BE2C (cell line): ENCODE results near the gene PRR20G.

Experiments
- DNase-seq: peaks from one replicate; pipeline ENCODE4 v3.0.0-alpha.2; 2020
- H3K27me3 ChIP-seq: fragments of 250-450 bp; sonication (Bioruptor Pico); 2 replicates; pipeline ENCODE4 v1.5.1; 2020; ENCODE audit warnings: mild to moderate bottlenecking
- H3K36me3 ChIP-seq: fragments of 250-450 bp; sonication (Bioruptor Pico); 2 replicates; pipeline ENCODE4 v1.5.1; 2020; ENCODE audit warnings: mild to moderate bottlenecking
- H3K4me1 ChIP-seq: fragments of 250-450 bp; sonication (Bioruptor Pico); 2 replicates; pipeline ENCODE4 v1.5.1; 2020
- H3K4me3 ChIP-seq: 2 replicates; pipeline ENCODE4 v1.5.1; 2011; ENCODE audit warnings: low read depth, low read length
- H3K9me3 ChIP-seq: fragments of 250-450 bp; sonication (Bioruptor Pico); 2 replicates; pipeline ENCODE4 v1.5.1; 2020
- CTCF ChIP-seq: IDR thresholded peaks from 2 replicates; pipeline ENCODE4 v1.5.1; 2012; ENCODE audit warnings: mild to moderate bottlenecking, low read depth, low read length

The PRR20G gene

GRCh38 chr3:127259882-127260281 lies 28.0 kb downstream of the PRR20G start:
- no peaks in the 10 kb centered on the region for H3K27me3 ChIP-seq

DNA sequence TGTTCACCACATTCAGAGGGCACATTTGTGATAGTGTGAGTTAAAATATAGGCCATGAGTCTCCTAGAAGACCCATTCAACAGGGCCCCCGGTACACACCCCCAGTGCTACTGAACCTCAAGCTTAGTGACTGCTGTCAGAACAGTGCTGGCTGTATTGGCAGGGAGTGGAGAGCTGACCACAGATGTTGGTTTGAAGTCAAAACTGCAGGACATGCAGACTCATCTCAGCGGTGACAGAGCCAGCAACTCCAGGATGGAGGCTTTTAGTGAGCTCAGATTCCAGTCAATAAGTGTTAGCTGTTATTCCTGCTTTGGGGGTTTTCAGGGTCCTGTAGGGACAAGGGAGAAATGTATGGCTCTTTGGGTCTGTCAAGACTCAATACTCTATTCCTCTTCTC lies 29.1 kb downstream of the PRR20G start:
- no peaks in the 10 kb centered on the region for H3K9me3 ChIP-seq
- H3K4me1 ChIP-seq = no peaks in the 10 kb centered on the region
- TF ChIP-seq CTCF = no peak
- H3K27me3 ChIP-seq = no peaks in the 10 kb centered on the region
- no peak overlapping the region for H3K4me3 ChIP-seq
- no peaks in the 10 kb centered on the region for H3K36me3 ChIP-seq
- no peak for DNase-seq

More at GRCh38 chr3:127259882-127260281, 28.0 kb downstream of the PRR20G start:
- DNase-seq = no peak
- no peaks in the 10 kb centered on the region for H3K9me3 ChIP-seq
- H3K4me1 ChIP-seq = no peaks in the 10 kb centered on the region
- TF ChIP-seq CTCF = no peak
- H3K36me3 ChIP-seq = no peaks in the 10 kb centered on the region
- H3K4me3 ChIP-seq = no peak overlapping the region

DNA sequence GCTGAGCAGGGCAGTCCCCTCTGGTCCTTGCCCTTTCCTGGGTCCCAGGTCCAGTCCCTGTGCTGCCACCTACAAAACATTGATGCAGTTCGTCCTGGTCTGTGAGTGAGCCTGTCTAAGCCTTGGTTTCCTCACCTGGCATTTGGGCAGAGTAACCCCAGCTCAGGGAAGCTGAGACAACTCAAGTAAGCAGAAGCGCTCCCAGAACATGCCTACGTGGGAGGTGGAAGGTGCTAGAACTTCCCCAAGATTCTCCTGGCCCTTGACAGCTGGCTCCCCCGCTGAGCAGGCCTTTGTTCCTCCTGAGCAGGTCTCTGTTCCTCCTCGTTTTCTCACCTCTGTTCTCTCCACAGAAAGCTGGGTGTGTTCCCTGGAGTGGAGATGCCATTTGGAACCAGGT lies 30.5 kb downstream of the PRR20G start:
- H3K36me3 ChIP-seq = no peaks in the 10 kb centered on the region
- TF ChIP-seq CTCF = no peak
- DNase-seq = no peak
- no peaks in the 10 kb centered on the region for H3K9me3 ChIP-seq
- peaks cover 7% of the 10 kb centered on the region for H3K4me1 ChIP-seq
- no peaks in the 10 kb centered on the region for H3K27me3 ChIP-seq
- H3K4me3 ChIP-seq = no peak overlapping the region

DNA sequence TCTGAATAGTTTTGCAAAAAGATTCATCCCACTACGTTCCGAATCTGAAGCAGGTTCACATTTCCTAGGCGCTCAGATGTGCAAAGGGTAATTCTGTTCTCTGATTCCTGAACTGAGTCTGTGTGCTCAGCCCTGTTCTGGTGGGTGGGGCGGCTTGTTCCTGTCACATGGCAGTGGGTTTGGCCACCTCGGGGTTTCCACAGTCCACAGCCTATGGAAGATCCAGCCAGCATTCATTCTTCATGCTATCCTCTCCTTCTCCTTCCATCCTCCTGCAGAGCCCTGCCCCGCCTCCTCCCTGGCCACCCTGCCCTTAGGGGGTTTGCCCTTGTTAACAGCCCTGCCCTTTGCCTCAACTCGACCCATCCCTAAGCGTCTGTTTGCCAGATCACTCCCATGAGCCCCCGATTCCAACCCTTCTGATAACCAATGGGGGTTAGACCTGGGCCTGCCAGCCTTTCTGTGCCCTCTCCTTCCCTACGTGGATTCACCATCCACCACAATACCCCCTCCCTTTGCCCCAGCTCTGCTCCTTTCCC lies 31.0 kb downstream of the PRR20G start:
- no peaks in the 10 kb centered on the region for H3K36me3 ChIP-seq
- DNase-seq = no peak
- peaks cover 7% of the 10 kb centered on the region for H3K4me1 ChIP-seq
- no peaks in the 10 kb centered on the region for H3K27me3 ChIP-seq
- H3K9me3 ChIP-seq = no peaks in the 10 kb centered on the region
- no peak overlapping the region for H3K4me3 ChIP-seq
- no peak for TF ChIP-seq CTCF

- Histone ChIP-seq H3K4me3 (no peak overlapping the region), H3K4me1 (peaks cover 7% of the 10 kb centered on the region), H3K36me3 (no peaks in the 10 kb centered on the region), H3K9me3 (no peaks in the 10 kb centered on the region), H3K27me3 (no peaks in the 10 kb centered on the region)
- no peak for DNase-seq
- no peak for TF ChIP-seq CTCF
Observed at GRCh38 chr3:127256138-127256537, 31.7 kb downstream of the PRR20G start.

- Histone ChIP-seq H3K4me3 (no peak overlapping the region), H3K4me1 (peaks cover 7% of the 10 kb centered on the region), H3K36me3 (no peaks in the 10 kb centered on the region), H3K27me3 (no peaks in the 10 kb centered on the region), H3K9me3 (no peaks in the 10 kb centered on the region)
- no peak for TF ChIP-seq CTCF
- no peak for DNase-seq
Observed at GRCh38 chr3:127255516-127255915, 32.3 kb downstream of the PRR20G start.
